Astrocyte of the spinal cord (primary cell): ENCODE data around the gene CMTM6.

Source experiments
- DNase-seq: peaks from one replicate; pipeline ENCODE4 v3.0.0; 2011; ENCODE audit warnings: low read depth, low spot score
- H3K4me3 ChIP-seq: 2 replicates; pipeline ENCODE4 v1.5.1; 2011; ENCODE audit warnings: low read depth, mild to moderate bottlenecking, low read length, moderate library complexity
- CTCF ChIP-seq: IDR thresholded peaks from 2 replicates; pipeline ENCODE4 v1.5.1; 2012; ENCODE audit warnings: low read depth, mild to moderate bottlenecking, low read length, inconsistent platforms
- in situ Hi-C: cut with HindIII; loops from 2 replicates; pipeline ENCODE4 v1.10.0; 2017; ENCODE audit warnings: low sequenced_read_pairs

CMTM6 gene

GRCh38 chr3:32511005-32511404 is 8.4 kb upstream of the CMTM6 start:
- no peak overlapping the region for H3K4me3 ChIP-seq
- TF ChIP-seq CTCF = no peak
- no peak for DNase-seq
- in situ Hi-C loops = no loop called here

- peak; percentile 68 for DNase-seq
- in situ Hi-C loops = no loop called here
- TF ChIP-seq CTCF = peak; percentile 65
- no peak overlapping the region for H3K4me3 ChIP-seq
These were observed 7.5 kb upstream of the CMTM6 start for GRCh38 chr3:32510075-32510724.

GRCh38 chr3:32508711-32509110 is 6.1 kb upstream of the CMTM6 start:
- TF ChIP-seq CTCF = no peak
- DNase-seq = no peak
- H3K4me3 ChIP-seq = no peak overlapping the region
- in situ Hi-C loops = no loop called here

- no peak for TF ChIP-seq CTCF
- in situ Hi-C loops = no loop called here
- H3K4me3 ChIP-seq = no peak overlapping the region
- no peak for DNase-seq
These were observed 3.8 kb upstream of the CMTM6 start for GRCh38 chr3:32506466-32506865.

- peak overlapping the region; percentile 92 for H3K4me3 ChIP-seq
- in situ Hi-C loops = no loop called here
- no peak for TF ChIP-seq CTCF
- no peak for DNase-seq
These were observed 264 bp upstream of the CMTM6 start for GRCh38 chr3:32502946-32503286.

GRCh38 chr3:32501783-32502117 is 902 bp downstream of the CMTM6 start:
- DNase-seq = no peak
- no peak for TF ChIP-seq CTCF
- H3K4me3 ChIP-seq = peak overlapping the region; percentile 92
- in situ Hi-C loops = no loop called here
